Psoas muscle (tissue), 8 donors: ENCODE measurements around the gene ANKH. TPM values are rescaled to one million over a fixed set of nuclear protein-coding genes. Genes with fewer than 3 reads are reported as not detected.
A peak's percentile ranks its signal among the peaks of the same experiment; 100 is the strongest.

Experiments used
- ATAC-seq, 4 donors: fragments of 200-7000 bp; cut with Tn5 transposase; one replicate each; pipeline ENCODE4 v1.9.1; 2020; ENCODE audit warnings: moderate library complexity in 3 of 4, mild to moderate bottlenecking in 2 of 4
- DNase-seq, 2 donors: peaks; one replicate each; pipeline ENCODE4 v3.0.0-alpha.2; 2020
- H3K27ac ChIP-seq: fragments of 200-600 bp; one replicate; pipeline ENCODE4 v1.8.0; 2022
- H3K27me3 ChIP-seq, 3 donors: fragments of 200-600 bp in 1 of 3; one replicate each; pipeline versions ENCODE4 v1.6.1 to v1.8.0; 2013 to 2022; ENCODE audit warnings: low read length in 2 of 3, mild to moderate bottlenecking in 2 of 3, moderate library complexity in 1 of 3; ENCODE audit not compliant: insufficient read depth in 3 of 3
- H3K36me3 ChIP-seq, 2 donors: fragments of 200-600 bp in 1 of 2; one replicate each; pipeline versions ENCODE4 v1.6.1 to v1.8.0; 2013 to 2022; ENCODE audit warnings: low read depth in 1 of 2, mild to moderate bottlenecking in 1 of 2, moderate library complexity in 1 of 2; ENCODE audit not compliant: insufficient read depth in 1 of 2
- H3K4me1 ChIP-seq: fragments of 200-600 bp; one replicate; pipeline ENCODE4 v1.8.0; 2022
- H3K4me3 ChIP-seq: fragments of 200-600 bp; one replicate; pipeline ENCODE4 v1.8.0; 2022; ENCODE audit warnings: mild to moderate bottlenecking
- H3K9me3 ChIP-seq: fragments of 200-600 bp; one replicate; pipeline ENCODE4 v1.8.0; 2022
- CTCF ChIP-seq: fragments of 200-600 bp; IDR thresholded peaks from one replicate; pipeline ENCODE4 v1.8.0; 2022; ENCODE audit warnings: antibody characterized with exemption
- WGBS, 3 donors: extraction: QIAGEN DNeasy Blood & Tissue Kit; methylation state at CpG; one replicate each; pipeline versions ENCODE4 v1.1.6 to v1.1.7; 2013; 5-methylcytosine and 5-hydroxymethylcytosine counted together
- intact Hi-C, 2 donors: fragments of 100-400 bp; cut with DNase I; formaldehyde crosslinking; loops; one replicate each; pipeline versions ENCODE4 v1.11.0 to v1.14.2; 2022
- polyA plus RNA-seq, 3 donors: library from polyadenylated mRNA; stranded (reverse); fragments of 200-250 nt; gene quantifications; one replicate each; pipeline ENCODE4 v1.2.3, GENCODE V29; 2013
- total RNA-seq, 4 donors: library from RNA; stranded (reverse); fragmentation: NEBNext Ultra II Directional in 2 of 4; extraction: Animal tissue kit (Norgen Biotek cat#: 25700) in 2 of 4; gene quantifications; one replicate each; pipeline versions ENCODE4 v1.2.1 to v1.2.4, GENCODE V29; 2021 to 2023
- donor health status: healthy with polysubstance abuse.
- donor health status: DM: no; HTN: no; CAD: no; lungs with moderate emphysema.
- donor health status: Bipolar disorder and iron deficiency.
- donor health status: healthy.
- donor health status: DM: yes; HTN: yes; CAD: no.
- donor health status: DM: no; HTN: no; CAD: no.
- donor health status: DM: no; HTN: no; CAD: no.
- donor health status: DM: yes; HTN: yes; CAD: no.

The ANKH gene
- total and polyA plus RNA-seq, 7 donors, result 24.0 to 92.8 (median 63.0) TPM

- ATAC-seq, result peak in 2 of 4 donors; percentile 35 to 42
- intact Hi-C loops, result no loop called here
Observed at GRCh38 chr5:14854799-14855198, 16.8 kb downstream of the ANKH start.

GRCh38 chr5:14853685-14854084 lies 17.9 kb downstream of the ANKH start:
- DNase-seq (no peak), ATAC-seq (no peak)
- peaks cover 39% of the 10 kb centered on the region for H3K4me1 ChIP-seq
- no peak overlapping the region for H3K4me3 ChIP-seq
- no peak for TF ChIP-seq CTCF
- no peaks in the 10 kb centered on the region for H3K36me3 ChIP-seq
- H3K27me3 ChIP-seq, result no peaks in the 10 kb centered on the region
- no peaks in the 10 kb centered on the region for H3K9me3 ChIP-seq
- intact Hi-C loops, result no loop called here
- 81 to 85% (median 83%) methylated on average over 4 of the region's 4 CpGs for WGBS, 3 donors
- peak overlapping the region; percentile 50 for H3K27ac ChIP-seq

More at GRCh38 chr5:14854799-14855198, 16.8 kb downstream of the ANKH start:
- no peak overlapping the region for H3K4me3 ChIP-seq
- TF ChIP-seq CTCF, result no peak
- H3K4me1 ChIP-seq, result peaks cover 39% of the 10 kb centered on the region
- H3K27ac ChIP-seq, result peak overlapping the region; percentile 50
- WGBS, 3 donors, result 46 to 74% (median 54%) methylated on average over 4 of the region's 4 CpGs
- no peaks in the 10 kb centered on the region for H3K27me3 ChIP-seq
- no peak for DNase-seq
- no peaks in the 10 kb centered on the region for H3K36me3 ChIP-seq
- no peaks in the 10 kb centered on the region for H3K9me3 ChIP-seq

GRCh38 chr5:14852779-14853178 lies 18.8 kb downstream of the ANKH start:
- TF ChIP-seq CTCF, result no peak
- DNase-seq (no peak), ATAC-seq (no peak)
- intact Hi-C loops, result no loop called here
- Histone ChIP-seq H3K4me3 (no peak overlapping the region), H3K36me3 (no peaks in the 10 kb centered on the region), H3K4me1 (peaks cover 39% of the 10 kb centered on the region), H3K9me3 (no peaks in the 10 kb centered on the region), H3K27ac (peak overlapping the region; percentile 25), H3K27me3 (no peaks in the 10 kb centered on the region)
- 73 to 80% (median 74%) methylated on average over 6 of the region's 6 CpGs for WGBS, 3 donors

GRCh38 chr5:14851999-14852526 lies 19.5 kb downstream of the ANKH start:
- TF ChIP-seq CTCF, result no peak
- Histone ChIP-seq H3K27ac (peak overlapping the region; percentile 25), H3K9me3 (no peaks in the 10 kb centered on the region), H3K4me1 (peaks cover 39% of the 10 kb centered on the region), H3K36me3 (no peaks in the 10 kb centered on the region), H3K27me3 (no peaks in the 10 kb centered on the region), H3K4me3 (no peak overlapping the region)
- ATAC-seq, result peak in 3 of 4 donors; percentile 62 to 81 (median 77)
- intact Hi-C loops, result no loop called here
- no peak for DNase-seq

GRCh38 chr5:14851597-14851996 lies 20.0 kb downstream of the ANKH start:
- H3K36me3 ChIP-seq, result no peaks in the 10 kb centered on the region
- intact Hi-C loops, result no loop called here
- H3K4me3 ChIP-seq, result no peak overlapping the region
- ATAC-seq (no peak), DNase-seq (no peak)
- peak overlapping the region; percentile 25 for H3K27ac ChIP-seq
- TF ChIP-seq CTCF, result no peak
- H3K4me1 ChIP-seq, result peaks cover 39% of the 10 kb centered on the region
- H3K9me3 ChIP-seq, result no peaks in the 10 kb centered on the region
- no peaks in the 10 kb centered on the region for H3K27me3 ChIP-seq
